Measurements from ENCODE around the gene TMEM132D.

Gene TMEM132D

GRCh38 chr12:129404556-129404955 is 499.3 kb downstream of the TMEM132D start:
- no peak for DNase-seq

- DNase-seq = no peak
These were observed 502.3 kb downstream of the TMEM132D start for GRCh38 chr12:129401572-129401971.

DNA sequence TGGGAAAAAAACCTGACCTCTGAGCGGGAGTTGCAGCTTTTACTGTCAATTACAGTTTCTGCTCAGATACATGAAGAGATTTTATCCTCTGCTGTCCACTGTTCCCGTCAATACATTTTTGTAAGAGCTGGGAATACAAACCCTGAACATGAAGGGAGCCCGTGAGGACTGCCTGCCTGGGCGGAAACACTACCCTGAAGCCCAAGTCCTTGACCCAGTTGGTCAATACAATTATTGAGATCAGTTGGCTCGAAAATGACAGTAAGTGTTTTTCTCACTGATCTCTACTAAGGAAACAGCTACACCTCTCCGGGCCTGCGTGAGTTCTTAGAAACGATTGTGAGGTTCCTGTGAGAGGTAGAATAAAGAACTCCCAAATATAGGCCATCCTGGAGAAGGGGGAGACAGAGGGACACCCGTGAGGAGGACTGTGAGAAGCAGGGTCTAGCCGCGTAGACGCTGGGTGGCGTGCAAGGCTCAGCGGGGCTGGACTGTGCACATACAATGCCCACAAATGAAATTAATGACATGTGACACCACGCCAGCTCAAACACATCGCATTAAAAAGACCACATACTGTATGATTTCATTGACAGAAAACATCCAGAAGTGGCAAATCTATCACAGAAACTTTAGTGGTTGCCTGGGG is 509.5 kb downstream of the TMEM132D start:
- DNase-seq = no peak

GRCh38 chr12:129393357-129393937 is 510.4 kb downstream of the TMEM132D start:
- no peak for DNase-seq

DNA sequence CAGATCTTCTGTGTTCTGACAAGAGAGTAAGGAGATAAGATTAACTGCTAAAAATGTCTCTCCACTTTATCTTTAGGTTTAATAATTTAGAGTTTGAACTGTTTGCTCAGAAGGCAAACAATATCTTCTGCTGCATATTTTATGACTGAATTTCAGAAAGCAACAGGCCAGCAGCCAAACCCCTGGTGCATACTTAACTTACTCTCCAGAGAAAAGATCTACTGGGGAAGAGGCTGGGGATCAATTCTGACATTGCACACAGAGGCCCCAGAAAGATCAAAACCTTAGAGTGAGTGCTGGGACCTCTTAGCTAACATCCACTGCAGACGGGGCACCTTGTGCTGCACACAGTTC is 518.2 kb downstream of the TMEM132D start:
- DNase-seq = no peak

GRCh38 chr12:129383956-129384355 is 519.9 kb downstream of the TMEM132D start:
- no peak for DNase-seq

GRCh38 chr12:129381715-129382114 is 522.1 kb downstream of the TMEM132D start:
- DNase-seq = no peak

GRCh38 chr12:129379076-129379804 is 524.6 kb downstream of the TMEM132D start:
- no peak for DNase-seq

- no peak for DNase-seq
These were observed 525.3 kb downstream of the TMEM132D start for GRCh38 chr12:129378496-129378895.

DNA sequence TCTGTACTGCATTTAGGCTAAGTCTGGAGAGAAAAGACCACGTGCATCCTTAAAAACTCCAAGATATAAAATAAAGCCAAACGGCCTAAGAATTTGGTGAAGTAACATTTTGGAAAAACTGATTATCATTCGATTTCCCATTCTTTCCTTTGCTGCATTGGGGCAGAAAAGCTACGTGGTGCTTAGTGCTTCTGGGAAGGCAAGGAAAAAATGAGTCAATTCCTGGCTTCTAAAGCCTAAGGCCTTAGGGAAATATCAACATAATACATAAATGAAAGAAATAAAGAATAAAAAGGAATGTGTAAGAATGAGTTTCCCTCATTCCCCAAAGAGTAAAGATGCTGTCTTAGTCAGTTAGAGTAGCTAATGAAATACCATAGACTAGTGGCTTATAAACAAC is 530.1 kb downstream of the TMEM132D start:
- DNase-seq = no peak

GRCh38 chr12:129372876-129373275 is 530.9 kb downstream of the TMEM132D start:
- DNase-seq = no peak

DNA sequence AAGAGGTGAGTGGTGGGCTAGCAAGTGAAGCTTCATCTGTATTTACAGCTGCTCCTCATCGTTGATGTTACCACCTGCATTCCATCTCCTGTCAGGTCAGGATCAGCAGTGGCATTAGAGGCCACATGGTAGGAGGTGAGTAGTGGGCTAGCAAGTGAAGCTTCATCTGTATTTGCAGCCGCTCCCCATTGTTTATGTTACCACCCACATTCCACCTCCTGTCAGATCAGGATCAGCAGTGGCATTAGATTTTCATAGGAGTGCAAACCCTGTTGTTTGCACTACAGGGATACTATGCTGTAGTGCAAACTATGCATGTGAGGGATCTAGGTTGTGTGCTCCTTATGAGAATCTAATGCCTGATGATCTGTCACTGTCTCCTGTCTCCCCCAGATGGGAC is 531.5 kb downstream of the TMEM132D start:
- no peak for DNase-seq

DNA sequence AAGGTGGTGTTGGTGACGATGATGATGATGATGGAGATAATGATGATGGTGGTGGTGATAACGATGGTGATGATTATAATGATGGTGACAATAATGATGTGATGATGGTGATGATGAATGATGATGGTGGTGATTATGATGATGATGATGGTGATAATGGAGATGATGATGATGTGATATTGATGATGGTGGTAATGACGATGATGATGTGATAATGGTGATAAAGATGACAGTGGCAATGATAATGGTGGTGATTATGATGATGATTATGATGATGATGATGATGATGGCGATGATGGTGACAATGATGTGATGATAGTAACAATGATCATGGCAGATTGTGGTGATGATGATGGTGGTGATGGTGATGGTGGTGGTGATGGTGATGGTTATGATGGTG is 532.6 kb downstream of the TMEM132D start:
- DNase-seq = no peak

DNA sequence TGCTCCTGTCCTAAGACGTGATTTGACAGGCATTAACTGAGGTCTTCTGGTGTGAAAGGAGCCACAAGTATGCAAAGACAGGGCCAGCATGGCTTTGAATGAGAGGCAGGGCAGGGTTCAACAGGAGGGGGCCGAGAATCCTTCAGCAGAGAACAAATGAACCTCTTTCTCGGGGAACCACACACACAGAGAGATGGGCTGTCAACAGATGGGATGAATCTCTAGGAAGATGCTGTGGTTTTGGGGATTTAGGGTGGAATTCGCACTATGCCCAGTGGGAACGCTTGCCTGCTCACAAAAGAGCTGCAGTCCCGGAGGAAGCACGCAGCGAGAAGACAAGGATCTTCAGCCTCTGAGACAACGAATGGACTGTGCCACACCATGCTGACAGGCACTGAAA is 537.2 kb downstream of the TMEM132D start:
- DNase-seq = no peak

DNA sequence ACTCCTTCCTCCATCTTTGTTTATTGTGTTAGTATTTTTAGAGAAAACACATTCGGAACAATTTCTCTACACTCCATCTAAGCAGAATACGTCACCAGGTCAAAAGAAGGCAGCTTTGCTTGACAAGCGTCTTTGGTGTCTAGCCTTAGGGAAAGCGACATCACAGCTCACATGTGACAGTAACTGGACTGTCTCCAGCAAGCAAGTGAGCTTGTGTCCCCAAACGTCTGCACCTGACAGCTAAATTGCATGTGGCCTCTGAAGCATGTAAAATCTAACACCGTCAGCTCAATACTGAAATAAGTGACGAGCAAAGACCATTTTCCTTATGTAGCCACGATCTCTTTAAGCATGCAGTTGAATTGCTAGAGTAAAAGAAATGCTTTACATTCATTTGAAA is 540.8 kb downstream of the TMEM132D start:
- no peak for DNase-seq

GRCh38 chr12:129357233-129357632 is 546.6 kb downstream of the TMEM132D start:
- DNase-seq = no peak

- no peak for DNase-seq
These were observed 552.3 kb downstream of the TMEM132D start for GRCh38 chr12:129351481-129351880.

- DNase-seq = no peak
These were observed 564.5 kb downstream of the TMEM132D start for GRCh38 chr12:129339336-129339735.

GRCh38 chr12:129337413-129337812 is 566.4 kb downstream of the TMEM132D start:
- DNase-seq = no peak

GRCh38 chr12:129335773-129336172 is 568.1 kb downstream of the TMEM132D start:
- no peak for DNase-seq

GRCh38 chr12:129332286-129332685 is 571.5 kb downstream of the TMEM132D start:
- DNase-seq = no peak

DNA sequence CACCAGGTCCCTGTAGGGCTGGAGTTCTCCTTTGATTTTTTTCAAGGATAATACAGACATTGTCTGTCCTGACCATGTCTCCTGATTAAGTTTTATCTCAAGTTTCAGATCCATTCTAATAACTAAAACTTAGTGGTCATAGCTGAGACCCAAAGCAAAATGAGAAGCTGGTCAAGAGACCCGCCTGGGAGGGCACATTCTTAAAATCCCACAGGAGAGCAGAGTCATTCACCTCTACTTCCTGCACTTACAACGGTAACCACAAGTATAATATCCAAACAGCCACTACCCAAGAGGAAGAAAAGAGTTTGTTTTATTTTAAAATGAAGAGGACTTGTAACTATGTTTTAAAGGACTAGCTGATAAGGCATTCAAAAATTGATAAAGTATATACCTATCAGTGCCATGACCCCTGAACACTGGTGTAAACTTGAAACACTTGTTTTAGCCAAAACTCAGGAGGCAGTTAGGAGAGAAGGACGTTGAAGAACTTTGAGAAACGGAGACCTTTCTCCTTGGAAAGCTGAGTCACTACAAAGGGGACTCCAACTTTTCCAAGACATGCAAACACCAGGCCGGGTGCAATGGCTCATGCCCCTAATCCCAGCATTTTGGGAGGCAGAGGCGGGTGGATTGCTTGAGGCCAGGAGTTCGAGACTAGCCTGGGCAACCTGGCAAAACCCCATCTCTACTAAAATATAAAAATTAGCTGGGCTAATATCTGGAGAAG is 572.3 kb downstream of the TMEM132D start:
- DNase-seq = no peak

- DNase-seq = no peak
These were observed 575.6 kb downstream of the TMEM132D start for GRCh38 chr12:129328235-129328634.

DNA sequence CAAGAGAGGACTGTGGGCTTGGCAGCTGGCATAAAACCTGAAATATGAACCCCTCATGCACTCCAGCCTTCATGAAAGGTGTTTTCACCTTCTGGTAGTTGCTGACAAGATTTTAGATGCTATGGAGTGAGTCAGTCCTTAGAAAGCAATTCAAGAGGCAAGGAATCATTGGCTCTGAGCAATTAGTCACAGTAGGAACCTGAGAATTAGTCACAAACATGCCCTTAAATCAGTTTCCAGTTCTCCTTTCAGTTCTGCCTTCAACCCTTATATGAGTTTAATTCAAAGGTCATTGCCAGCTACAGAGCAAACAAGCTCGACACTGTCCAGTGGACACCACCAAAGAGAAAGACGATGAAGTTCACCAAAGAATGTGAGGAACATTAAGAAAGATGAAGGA is 578.3 kb downstream of the TMEM132D start:
- DNase-seq = no peak
